Activated CD8-positive, alpha-beta memory T cell treated with anti-CD3 and anti-CD28 coated beads for 48 hours (primary cell): ENCODE data around the gene ARHGAP42.

ENCODE experiments used
- DNase-seq, 3 experiments: peaks; one replicate each; pipeline ENCODE4 v3.0.0-alpha.2; 2020; ENCODE audit warnings: low read depth in 2 of 3, low spot score in 2 of 3

Gene ARHGAP42

GRCh38 chr11:100791860-100792259, 104.8 kb downstream of the ARHGAP42 start:
- DNase-seq, result no peak

GRCh38 chr11:100793525-100793924, 106.4 kb downstream of the ARHGAP42 start:
- DNase-seq, result no peak

GRCh38 chr11:100794446-100794845, 107.4 kb downstream of the ARHGAP42 start:
- no peak for DNase-seq

GRCh38 chr11:100799445-100799844, 112.4 kb downstream of the ARHGAP42 start:
- no peak for DNase-seq

- DNase-seq, result no peak
These were observed 113.1 kb downstream of the ARHGAP42 start for GRCh38 chr11:100800202-100800601.

GRCh38 chr11:100801225-100801999, 114.3 kb downstream of the ARHGAP42 start:
- DNase-seq, result no peak

GRCh38 chr11:100805506-100806199, 118.6 kb downstream of the ARHGAP42 start:
- DNase-seq, result no peak

GRCh38 chr11:100806296-100806695, 119.2 kb downstream of the ARHGAP42 start:
- no peak for DNase-seq

GRCh38 chr11:100808904-100809491, 121.9 kb downstream of the ARHGAP42 start:
- DNase-seq, result no peak

GRCh38 chr11:100810146-100810545, 123.1 kb downstream of the ARHGAP42 start:
- no peak for DNase-seq

- DNase-seq, result no peak
These were observed 123.6 kb downstream of the ARHGAP42 start for GRCh38 chr11:100810666-100811065.

GRCh38 chr11:100812517-100812916, 125.4 kb downstream of the ARHGAP42 start:
- DNase-seq, result no peak

GRCh38 chr11:100815787-100816330, 128.8 kb downstream of the ARHGAP42 start:
- DNase-seq, result no peak

- no peak for DNase-seq
These were observed 129.7 kb downstream of the ARHGAP42 start for GRCh38 chr11:100816823-100817222.

GRCh38 chr11:100817620-100818019, 130.5 kb downstream of the ARHGAP42 start:
- no peak for DNase-seq

GRCh38 chr11:100820621-100821020, 133.5 kb downstream of the ARHGAP42 start:
- no peak for DNase-seq

- DNase-seq, result no peak
These were observed 134.1 kb downstream of the ARHGAP42 start for GRCh38 chr11:100821198-100821597.

- no peak for DNase-seq
These were observed 136.3 kb downstream of the ARHGAP42 start for GRCh38 chr11:100823360-100823759.

- no peak for DNase-seq
These were observed 137.1 kb downstream of the ARHGAP42 start for GRCh38 chr11:100824041-100824809.

- no peak for DNase-seq
These were observed 138.5 kb downstream of the ARHGAP42 start for GRCh38 chr11:100825626-100826025.
